Activated naive CD4-positive, alpha-beta T cell treated with anti-CD3 and anti-CD28 coated beads, Interleukin-2, amount 10 ng/mL, durations not matched to agents 7 days and 5 days (primary cell): ENCODE data around the gene PLPPR1.

Experiments used
- CTCF ChIA-PET: fragments of 350-600 bp; sonication (Branson Sonifier 250); formaldehyde crosslinking; loops from one replicate; lab custom pipeline; 2021; ENCODE audit warnings: antibody characterized with exemption; lab: Charles Lee
- DNase-seq: peaks from one replicate; pipeline ENCODE4 v3.0.0-alpha.2; 2020
- H3K27ac Mint-ChIP-seq: one replicate; pipeline ENCODE4 v1.8.0; 2021; ENCODE audit warnings: mild to moderate bottlenecking, moderate library complexity, mixed read lengths
- H3K27me3 Mint-ChIP-seq: one replicate; pipeline ENCODE4 v1.8.0; 2021; ENCODE audit warnings: mild to moderate bottlenecking, mixed read lengths
- H3K36me3 Mint-ChIP-seq: one replicate; pipeline ENCODE4 v1.8.0; 2021; ENCODE audit warnings: mixed read lengths
- H3K4me1 Mint-ChIP-seq: one replicate; pipeline ENCODE4 v1.8.0; 2021; ENCODE audit warnings: mixed read lengths
- H3K4me3 Mint-ChIP-seq: one replicate; pipeline ENCODE4 v1.8.0; 2021; ENCODE audit warnings: mild to moderate bottlenecking, moderate library complexity, mixed read lengths
- H3K9me3 Mint-ChIP-seq: one replicate; pipeline ENCODE4 v1.8.0; 2021; ENCODE audit warnings: mixed read lengths

The PLPPR1 gene

DNA sequence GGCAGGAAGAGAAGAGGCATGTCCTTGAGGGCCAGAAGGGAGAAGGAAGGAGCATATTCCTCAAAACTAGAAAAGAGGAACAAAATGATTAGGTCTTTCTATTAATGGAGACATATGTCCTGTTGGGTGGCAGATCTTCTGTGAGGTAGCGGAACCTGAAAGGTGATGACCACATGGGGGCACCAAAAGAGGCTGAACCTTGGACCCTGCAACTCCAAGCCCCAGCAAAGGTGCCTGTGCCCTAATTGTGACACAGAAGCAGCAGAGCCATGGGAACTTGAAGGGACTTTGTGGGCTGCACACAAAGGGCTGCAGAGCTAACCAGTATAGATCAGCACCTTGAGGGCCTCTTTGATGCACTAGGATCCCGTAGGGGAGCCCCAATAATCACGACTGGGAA lies 198.3 kb downstream of the PLPPR1 start:
- CTCF ChIA-PET: no interaction called here
- H3K9me3 Mint-ChIP-seq: no peaks in the 10 kb centered on the region
- H3K36me3 Mint-ChIP-seq: no peaks in the 10 kb centered on the region
- no peak overlapping the region for H3K4me3 Mint-ChIP-seq
- no peak overlapping the region for H3K27ac Mint-ChIP-seq
- DNase-seq: no peak
- no peaks in the 10 kb centered on the region for H3K4me1 Mint-ChIP-seq
- no peaks in the 10 kb centered on the region for H3K27me3 Mint-ChIP-seq

- no peaks in the 10 kb centered on the region for H3K9me3 Mint-ChIP-seq
- H3K27ac Mint-ChIP-seq: no peak overlapping the region
- CTCF ChIA-PET: no interaction called here
- DNase-seq: no peak
- no peaks in the 10 kb centered on the region for H3K27me3 Mint-ChIP-seq
- no peak overlapping the region for H3K4me3 Mint-ChIP-seq
- H3K36me3 Mint-ChIP-seq: no peaks in the 10 kb centered on the region
- H3K4me1 Mint-ChIP-seq: no peaks in the 10 kb centered on the region
These were observed 201.1 kb downstream of the PLPPR1 start for GRCh38 chr9:101229606-101230005.

GRCh38 chr9:101232405-101232977 lies 204.0 kb downstream of the PLPPR1 start:
- no peaks in the 10 kb centered on the region for H3K27me3 Mint-ChIP-seq
- no peak overlapping the region for H3K4me3 Mint-ChIP-seq

DNA sequence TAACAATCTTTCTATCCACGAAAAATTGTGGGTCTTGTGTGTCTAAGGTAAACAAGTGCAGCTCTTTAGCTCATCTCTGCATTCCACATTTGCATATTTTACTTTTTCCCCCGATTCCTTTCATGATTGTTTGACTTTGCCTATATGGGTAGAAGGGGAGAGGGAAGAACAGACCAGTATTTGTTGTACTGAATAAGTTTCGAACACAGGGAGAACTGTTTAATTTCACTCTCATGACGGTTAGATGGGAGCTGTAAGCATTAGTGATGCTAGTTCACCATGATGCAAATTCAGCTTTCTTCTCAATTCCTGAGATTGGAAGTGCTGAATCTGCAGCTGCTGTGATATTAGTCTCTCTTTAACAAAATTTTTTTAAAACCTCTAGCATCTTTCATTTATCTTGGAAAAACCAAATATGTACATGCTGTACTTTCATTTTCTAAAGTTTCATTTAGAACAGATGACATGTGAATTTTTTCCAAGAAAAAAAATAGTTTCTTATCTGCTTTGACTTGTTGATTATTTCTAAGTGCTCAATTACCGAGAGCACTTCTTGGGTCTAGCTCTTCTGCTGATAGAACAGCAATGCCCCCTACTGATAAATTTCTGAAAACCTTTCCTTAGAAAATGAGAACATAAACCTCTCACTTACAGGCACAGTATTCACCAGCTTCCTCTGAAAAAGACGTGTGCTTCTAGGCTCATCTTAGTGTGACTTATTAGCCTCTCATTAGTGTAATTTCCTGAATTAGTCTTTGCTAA lies 206.8 kb downstream of the PLPPR1 start:
- H3K27ac Mint-ChIP-seq: no peak overlapping the region
- H3K9me3 Mint-ChIP-seq: no peaks in the 10 kb centered on the region
- H3K36me3 Mint-ChIP-seq: no peaks in the 10 kb centered on the region
- H3K4me3 Mint-ChIP-seq: no peak overlapping the region
- no peaks in the 10 kb centered on the region for H3K27me3 Mint-ChIP-seq
- H3K4me1 Mint-ChIP-seq: no peaks in the 10 kb centered on the region
- CTCF ChIA-PET: interaction anchor here (1.0 to 1.3 kb wide), 2 partner anchors 114 to 634 kb away, joined by 3 to 4 read pairs; no protein-coding TSS in a partner anchor
- no peak for DNase-seq

More at GRCh38 chr9:101232405-101232977, 204.0 kb downstream of the PLPPR1 start:
- Mint-ChIP-seq H3K36me3 (no peaks in the 10 kb centered on the region), H3K4me1 (no peaks in the 10 kb centered on the region), H3K27ac (no peak overlapping the region), H3K9me3 (no peaks in the 10 kb centered on the region)
- DNase-seq: no peak
- CTCF ChIA-PET: interaction anchor here (1.4 kb wide), 1 partner anchor 113 kb away, joined by 3 read pairs; no protein-coding TSS in a partner anchor

- no peak for DNase-seq
- Mint-ChIP-seq H3K27ac (no peak overlapping the region), H3K36me3 (no peaks in the 10 kb centered on the region), H3K4me3 (no peak overlapping the region), H3K9me3 (no peaks in the 10 kb centered on the region), H3K4me1 (no peaks in the 10 kb centered on the region), H3K27me3 (no peaks in the 10 kb centered on the region)
- CTCF ChIA-PET: interaction anchor here (0.6 kb wide), 1 partner anchor 89 kb away, joined by 4 read pairs; no protein-coding TSS in a partner anchor
These were observed 214.1 kb downstream of the PLPPR1 start for GRCh38 chr9:101242651-101243050.

- H3K36me3 Mint-ChIP-seq: no peaks in the 10 kb centered on the region
- H3K27me3 Mint-ChIP-seq: no peaks in the 10 kb centered on the region
- CTCF ChIA-PET: no interaction called here
- no peak overlapping the region for H3K4me3 Mint-ChIP-seq
- no peak overlapping the region for H3K27ac Mint-ChIP-seq
- no peaks in the 10 kb centered on the region for H3K9me3 Mint-ChIP-seq
- no peak for DNase-seq
- no peaks in the 10 kb centered on the region for H3K4me1 Mint-ChIP-seq
These were observed 218.2 kb downstream of the PLPPR1 start for GRCh38 chr9:101246691-101247090.

GRCh38 chr9:101247297-101247696 lies 218.8 kb downstream of the PLPPR1 start:
- no peaks in the 10 kb centered on the region for H3K4me1 Mint-ChIP-seq
- H3K36me3 Mint-ChIP-seq: no peaks in the 10 kb centered on the region
- no peak for DNase-seq
- CTCF ChIA-PET: no interaction called here
- no peak overlapping the region for H3K27ac Mint-ChIP-seq
- no peaks in the 10 kb centered on the region for H3K27me3 Mint-ChIP-seq
- no peaks in the 10 kb centered on the region for H3K9me3 Mint-ChIP-seq
- H3K4me3 Mint-ChIP-seq: no peak overlapping the region

- H3K9me3 Mint-ChIP-seq: no peaks in the 10 kb centered on the region
- CTCF ChIA-PET: no interaction called here
- H3K4me1 Mint-ChIP-seq: no peaks in the 10 kb centered on the region
- H3K36me3 Mint-ChIP-seq: no peaks in the 10 kb centered on the region
- H3K27me3 Mint-ChIP-seq: no peaks in the 10 kb centered on the region
- no peak for DNase-seq
- no peak overlapping the region for H3K27ac Mint-ChIP-seq
- no peak overlapping the region for H3K4me3 Mint-ChIP-seq
These were observed 226.4 kb downstream of the PLPPR1 start for GRCh38 chr9:101254733-101255433.

- Mint-ChIP-seq H3K4me1 (no peaks in the 10 kb centered on the region), H3K27ac (no peak overlapping the region), H3K9me3 (no peaks in the 10 kb centered on the region), H3K4me3 (no peak overlapping the region), H3K27me3 (no peaks in the 10 kb centered on the region), H3K36me3 (no peaks in the 10 kb centered on the region)
- no peak for DNase-seq
- CTCF ChIA-PET: no interaction called here
These were observed 236.2 kb downstream of the PLPPR1 start for GRCh38 chr9:101264727-101265126.

DNA sequence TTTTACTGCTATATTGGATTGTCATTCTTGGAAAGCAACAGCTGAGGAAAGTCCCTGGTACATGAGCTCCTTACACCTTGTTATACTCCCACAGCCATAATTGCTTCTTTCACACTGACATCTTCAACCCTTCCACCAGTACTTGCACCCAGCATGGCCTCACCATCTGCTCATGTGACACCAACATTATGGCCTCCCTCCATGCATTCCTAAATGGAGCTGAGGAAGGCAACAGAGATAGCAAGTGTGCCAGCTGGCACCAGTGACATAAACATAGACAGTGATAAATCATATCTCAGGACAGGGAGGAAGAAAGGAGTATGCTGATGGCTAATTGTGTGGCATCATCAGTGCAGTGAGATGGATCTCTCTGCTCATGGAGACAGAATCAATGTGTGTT lies 236.7 kb downstream of the PLPPR1 start:
- no peaks in the 10 kb centered on the region for H3K27me3 Mint-ChIP-seq
- CTCF ChIA-PET: no interaction called here
- no peaks in the 10 kb centered on the region for H3K9me3 Mint-ChIP-seq
- H3K4me3 Mint-ChIP-seq: no peak overlapping the region
- H3K27ac Mint-ChIP-seq: no peak overlapping the region
- DNase-seq: no peak
- no peaks in the 10 kb centered on the region for H3K36me3 Mint-ChIP-seq
- no peaks in the 10 kb centered on the region for H3K4me1 Mint-ChIP-seq

GRCh38 chr9:101268426-101268825 lies 239.9 kb downstream of the PLPPR1 start:
- no peak for DNase-seq
- CTCF ChIA-PET: no interaction called here
- Mint-ChIP-seq H3K27ac (no peak overlapping the region), H3K36me3 (no peaks in the 10 kb centered on the region), H3K4me1 (no peaks in the 10 kb centered on the region), H3K9me3 (no peaks in the 10 kb centered on the region), H3K4me3 (no peak overlapping the region), H3K27me3 (no peaks in the 10 kb centered on the region)

DNA sequence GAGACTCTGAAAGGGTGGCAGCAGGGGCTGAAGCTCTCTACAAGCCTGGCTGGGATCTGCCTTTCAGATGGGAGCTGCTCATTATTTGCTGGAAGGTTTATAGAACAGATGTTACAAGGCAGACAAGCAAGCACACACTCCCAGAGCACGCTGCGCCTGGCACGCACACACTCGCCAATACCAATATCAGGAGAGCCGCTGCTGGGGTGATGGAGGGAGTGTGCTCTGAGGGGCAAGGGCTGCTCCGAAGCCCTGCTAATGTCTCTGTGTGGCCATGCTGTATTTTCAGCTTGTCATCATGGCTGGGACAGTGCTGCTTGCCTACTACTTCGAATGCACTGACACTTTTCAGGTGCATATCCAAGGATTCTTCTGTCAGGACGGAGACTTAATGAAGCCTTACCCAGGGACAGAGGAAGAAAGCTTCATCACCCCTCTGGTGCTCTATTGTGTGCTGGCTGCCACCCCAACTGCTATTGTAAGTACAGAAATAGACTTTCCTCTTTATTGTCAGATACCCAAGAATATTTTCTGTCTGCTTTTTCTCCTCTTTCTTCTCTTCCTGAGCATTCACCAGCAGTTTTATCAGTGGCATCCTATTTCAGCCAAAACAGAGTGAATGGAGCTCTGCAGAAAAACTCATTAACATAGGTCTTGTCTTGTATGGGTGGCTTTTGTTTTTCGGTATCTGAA lies 241.2 kb downstream of the PLPPR1 start:
- Mint-ChIP-seq H3K27me3 (no peaks in the 10 kb centered on the region), H3K36me3 (no peaks in the 10 kb centered on the region), H3K4me1 (no peaks in the 10 kb centered on the region), H3K4me3 (no peak overlapping the region), H3K27ac (no peak overlapping the region), H3K9me3 (no peaks in the 10 kb centered on the region)
- no peak for DNase-seq
- CTCF ChIA-PET: interaction anchor here (1.1 kb wide), 1 partner anchor 42 kb away, joined by 3 read pairs; no protein-coding TSS in a partner anchor

- no peaks in the 10 kb centered on the region for H3K36me3 Mint-ChIP-seq
- no peak overlapping the region for H3K4me3 Mint-ChIP-seq
- no peak overlapping the region for H3K27ac Mint-ChIP-seq
- no peaks in the 10 kb centered on the region for H3K27me3 Mint-ChIP-seq
- no peaks in the 10 kb centered on the region for H3K4me1 Mint-ChIP-seq
- CTCF ChIA-PET: interaction anchor here (1.1 kb wide), 1 partner anchor 42 kb away, joined by 3 read pairs; no protein-coding TSS in a partner anchor
- no peaks in the 10 kb centered on the region for H3K9me3 Mint-ChIP-seq
- no peak for DNase-seq
These were observed 241.8 kb downstream of the PLPPR1 start for GRCh38 chr9:101270302-101270701.

- Mint-ChIP-seq H3K36me3 (no peaks in the 10 kb centered on the region), H3K9me3 (no peaks in the 10 kb centered on the region), H3K4me3 (no peak overlapping the region), H3K27me3 (no peaks in the 10 kb centered on the region), H3K27ac (no peak overlapping the region), H3K4me1 (no peaks in the 10 kb centered on the region)
- CTCF ChIA-PET: interaction anchor here (1.1 kb wide), 1 partner anchor 41 kb away, joined by 3 read pairs; no protein-coding TSS in a partner anchor
- no peak for DNase-seq
These were observed 242.6 kb downstream of the PLPPR1 start for GRCh38 chr9:101271102-101271501.
